ENCODE measurements around the gene DISC1.

DISC1 gene

DNA sequence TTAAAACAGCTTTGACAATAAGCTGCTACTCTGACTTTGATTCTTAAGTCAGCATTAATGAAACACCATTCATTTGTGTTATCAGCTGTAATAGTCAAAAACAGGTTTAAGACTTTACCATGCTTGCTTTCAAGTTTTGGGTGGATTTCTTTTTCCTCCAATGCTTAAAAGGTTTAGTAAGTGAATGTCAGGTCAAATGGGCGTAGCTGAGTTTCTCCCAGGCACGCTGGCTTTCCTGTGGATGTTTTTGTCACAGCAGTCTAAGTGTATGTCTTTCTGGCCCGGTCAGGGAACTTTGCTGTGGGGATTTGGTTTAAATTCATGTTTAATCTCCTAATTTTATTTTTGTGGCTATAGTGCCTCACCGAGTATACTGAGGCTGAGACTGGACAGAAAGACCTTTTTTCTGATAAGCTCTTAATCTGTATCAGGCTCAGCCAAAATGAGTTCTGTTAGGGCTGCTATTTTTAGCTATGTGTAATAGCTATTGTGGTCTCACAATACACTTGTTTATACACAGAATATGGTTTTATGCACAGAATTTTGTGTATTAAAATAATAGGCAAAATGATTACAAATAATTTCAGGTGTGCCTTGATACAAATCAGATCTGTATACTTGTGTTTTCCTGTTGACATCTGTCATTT lies 292.8 kb downstream of the DISC1 start:
- Histone ChIP-seq H3K27ac (ENCODE audit: low read length) (no peak overlapping the region), H3K4me2 (ENCODE audit: low read length) (no peak overlapping the region), H4K20me1 (ENCODE audit: insufficient read depth, low read length) (no peaks in the 10 kb centered on the region), H3K4me1 (ENCODE audit: low read length) (no peaks in the 10 kb centered on the region), H3K9ac (ENCODE audit: low read length) (no peak overlapping the region), H3K9me3 (ENCODE audit: insufficient read depth, low read length) (no peaks in the 10 kb centered on the region), H3K79me2 (ENCODE audit: low read length) (no peaks in the 10 kb centered on the region), H3K27me3 (ENCODE audit: low read depth, low read length) (peaks cover 13% of the 10 kb centered on the region), H3K4me3 (ENCODE audit: low read length) (no peak overlapping the region), H2AFZ (ENCODE audit: low read depth, low read length) (no peak overlapping the region), H3K36me3 (replicated peaks; ENCODE audit: low read depth, low read length) (no peaks in the 10 kb centered on the region)
- TF ChIP-seq, protein P1, sequence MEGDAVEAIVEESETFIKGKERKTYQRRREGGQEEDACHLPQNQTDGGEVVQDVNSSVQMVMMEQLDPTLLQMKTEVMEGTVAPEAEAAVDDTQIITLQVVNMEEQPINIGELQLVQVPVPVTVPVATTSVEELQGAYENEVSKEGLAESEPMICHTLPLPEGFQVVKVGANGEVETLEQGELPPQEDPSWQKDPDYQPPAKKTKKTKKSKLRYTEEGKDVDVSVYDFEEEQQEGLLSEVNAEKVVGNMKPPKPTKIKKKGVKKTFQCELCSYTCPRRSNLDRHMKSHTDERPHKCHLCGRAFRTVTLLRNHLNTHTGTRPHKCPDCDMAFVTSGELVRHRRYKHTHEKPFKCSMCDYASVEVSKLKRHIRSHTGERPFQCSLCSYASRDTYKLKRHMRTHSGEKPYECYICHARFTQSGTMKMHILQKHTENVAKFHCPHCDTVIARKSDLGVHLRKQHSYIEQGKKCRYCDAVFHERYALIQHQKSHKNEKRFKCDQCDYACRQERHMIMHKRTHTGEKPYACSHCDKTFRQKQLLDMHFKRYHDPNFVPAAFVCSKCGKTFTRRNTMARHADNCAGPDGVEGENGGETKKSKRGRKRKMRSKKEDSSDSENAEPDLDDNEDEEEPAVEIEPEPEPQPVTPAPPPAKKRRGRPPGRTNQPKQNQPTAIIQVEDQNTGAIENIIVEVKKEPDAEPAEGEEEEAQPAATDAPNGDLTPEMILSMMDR (IDR thresholded peaks at IDR 0.05; ENCODE audit: low read depth, low read length) = no peak
- TF ChIP-seq EZH2phosphoT487 (IDR thresholded peaks at IDR 0.05; ENCODE audit: low read depth) = no peak

DNA sequence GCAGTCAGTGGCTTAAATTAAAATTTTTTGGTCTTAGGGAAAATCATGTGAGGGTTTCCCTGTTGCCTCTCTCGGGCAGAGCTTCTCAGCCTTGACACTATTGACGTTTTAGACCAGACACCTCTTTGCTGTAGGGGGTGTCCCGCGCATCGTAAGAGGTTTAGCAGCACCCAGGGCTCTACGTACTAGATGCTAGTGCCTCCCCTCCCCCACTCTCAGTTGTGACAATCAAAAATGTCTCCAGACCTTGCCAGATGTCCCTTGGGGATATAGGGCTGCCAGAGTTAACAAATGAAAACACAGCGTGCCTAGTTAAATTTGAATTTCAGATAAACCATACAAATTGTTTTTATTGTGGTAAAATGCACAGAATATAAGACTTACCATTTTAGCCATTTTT lies 293.3 kb downstream of the DISC1 start:
- no peak overlapping the region for H3K27ac ChIP-seq (ENCODE audit: low read length)
- no peaks in the 10 kb centered on the region for H3K79me2 ChIP-seq (ENCODE audit: low read length)
- H3K4me2 ChIP-seq (ENCODE audit: low read length) = no peak overlapping the region
- no peaks in the 10 kb centered on the region for H4K20me1 ChIP-seq (ENCODE audit: insufficient read depth, low read length)
- TF ChIP-seq, protein P1 (IDR thresholded peaks at IDR 0.05; ENCODE audit: low read depth, low read length) = no peak
- TF ChIP-seq EZH2phosphoT487 (IDR thresholded peaks at IDR 0.05; ENCODE audit: low read depth) = no peak
- no peaks in the 10 kb centered on the region for H3K36me3 ChIP-seq (replicated peaks; ENCODE audit: low read depth, low read length)
- no peak overlapping the region for H3K9ac ChIP-seq (ENCODE audit: low read length)
- H3K9me3 ChIP-seq (ENCODE audit: insufficient read depth, low read length) = no peaks in the 10 kb centered on the region
- no peak overlapping the region for H2AFZ ChIP-seq (ENCODE audit: low read depth, low read length)
- H3K4me1 ChIP-seq (ENCODE audit: low read length) = no peaks in the 10 kb centered on the region
- H3K4me3 ChIP-seq (ENCODE audit: low read length) = no peak overlapping the region
- peaks cover 13% of the 10 kb centered on the region for H3K27me3 ChIP-seq (ENCODE audit: low read depth, low read length)

DNA sequence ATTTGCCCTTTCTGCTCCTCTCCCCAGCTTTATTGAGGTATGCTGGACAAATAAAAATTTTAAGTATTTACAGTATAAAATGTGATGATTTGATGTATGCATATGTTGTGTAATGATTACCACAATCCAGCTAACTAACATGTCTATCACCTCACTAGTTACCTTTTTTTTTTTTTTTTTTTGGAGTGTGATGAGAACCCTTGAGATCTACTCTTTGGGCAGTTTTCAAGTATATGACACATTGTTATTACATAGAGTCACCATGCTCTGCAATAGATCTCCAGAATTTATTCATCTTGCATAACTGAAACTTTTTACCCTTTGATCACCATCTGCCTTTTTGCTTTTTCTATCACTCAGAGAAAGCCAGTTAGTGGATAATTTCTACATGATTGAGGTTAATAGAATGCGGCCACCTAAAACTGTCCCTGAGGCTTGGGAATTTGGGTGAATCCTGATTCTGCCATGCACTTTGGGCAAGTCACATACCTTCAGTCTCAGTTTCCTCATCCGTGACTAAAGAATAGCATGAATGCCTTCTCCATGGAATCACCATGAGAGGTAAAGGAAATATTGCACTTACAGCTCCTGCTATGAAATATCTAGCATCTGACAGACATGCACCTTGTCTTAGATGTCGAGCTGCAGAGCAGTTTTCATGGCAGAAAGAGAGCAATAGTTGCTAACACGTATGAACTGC lies 295.2 kb downstream of the DISC1 start:
- Histone ChIP-seq H3K9ac (ENCODE audit: low read length) (no peak overlapping the region), H2AFZ (ENCODE audit: low read depth, low read length) (no peak overlapping the region), H3K4me2 (ENCODE audit: low read length) (no peak overlapping the region), H3K4me3 (ENCODE audit: low read length) (no peak overlapping the region), H3K4me1 (ENCODE audit: low read length) (no peaks in the 10 kb centered on the region), H4K20me1 (ENCODE audit: insufficient read depth, low read length) (no peaks in the 10 kb centered on the region), H3K79me2 (ENCODE audit: low read length) (no peaks in the 10 kb centered on the region), H3K9me3 (ENCODE audit: insufficient read depth, low read length) (no peaks in the 10 kb centered on the region), H3K27ac (ENCODE audit: low read length) (no peak overlapping the region), H3K36me3 (replicated peaks; ENCODE audit: low read depth, low read length) (no peaks in the 10 kb centered on the region), H3K27me3 (ENCODE audit: low read depth, low read length) (peaks cover 31% of the 10 kb centered on the region)
- TF ChIP-seq EZH2phosphoT487 (IDR thresholded peaks at IDR 0.05; ENCODE audit: low read depth) = no peak
- TF ChIP-seq, protein P1 (IDR thresholded peaks at IDR 0.05; ENCODE audit: low read depth, low read length) = no peak

DNA sequence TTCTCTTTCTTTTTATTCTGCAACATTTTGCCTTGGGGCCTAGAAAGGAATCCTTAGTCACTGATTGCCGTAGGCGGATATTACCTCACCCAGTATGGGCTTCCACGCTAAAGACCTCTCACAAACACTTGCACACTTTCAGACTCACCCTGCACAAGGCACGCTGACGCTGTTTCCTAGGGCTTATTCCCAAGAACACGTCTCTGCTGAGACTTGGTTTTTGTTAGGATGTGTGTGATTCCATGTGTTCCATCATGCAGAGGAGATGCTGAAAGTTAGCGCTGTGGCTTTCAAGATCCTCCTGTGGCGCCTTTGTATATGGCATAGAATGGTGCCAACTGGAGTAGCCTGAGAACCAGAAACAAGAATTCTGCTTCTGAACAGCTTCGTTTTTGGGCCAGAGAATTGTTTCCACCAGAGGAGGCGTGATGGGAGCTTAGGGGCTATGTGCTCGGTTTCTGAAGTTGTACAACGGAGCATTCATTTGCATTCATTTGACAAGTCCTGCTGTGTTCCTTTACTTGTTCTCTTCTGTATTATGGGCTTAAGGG lies 297.0 kb downstream of the DISC1 start:
- Histone ChIP-seq H3K4me3 (ENCODE audit: low read length) (no peak overlapping the region), H4K20me1 (ENCODE audit: insufficient read depth, low read length) (no peaks in the 10 kb centered on the region), H2AFZ (ENCODE audit: low read depth, low read length) (no peak overlapping the region), H3K4me1 (ENCODE audit: low read length) (no peaks in the 10 kb centered on the region), H3K27me3 (ENCODE audit: low read depth, low read length) (peaks cover 39% of the 10 kb centered on the region), H3K36me3 (replicated peaks; ENCODE audit: low read depth, low read length) (no peaks in the 10 kb centered on the region), H3K79me2 (ENCODE audit: low read length) (no peaks in the 10 kb centered on the region), H3K9ac (ENCODE audit: low read length) (no peak overlapping the region), H3K9me3 (ENCODE audit: insufficient read depth, low read length) (no peaks in the 10 kb centered on the region), H3K27ac (ENCODE audit: low read length) (no peak overlapping the region), H3K4me2 (ENCODE audit: low read length) (no peak overlapping the region)
- TF ChIP-seq, protein P1 (IDR thresholded peaks at IDR 0.05; ENCODE audit: low read depth, low read length) = no peak
- TF ChIP-seq EZH2phosphoT487 (IDR thresholded peaks at IDR 0.05; ENCODE audit: low read depth) = no peak
